SK-N-SH treated with all-trans-retinoic acid at 6 μM for 48 hours (cell line): ENCODE results near the gene ZNF214.

Experiments
- BACH2 ChIP-seq: fragments of 250-450 bp; sonication (Bioruptor Pico); IDR thresholded peaks from 2 replicates; pipeline ENCODE4 v1.9.0; 2021; ENCODE audit warnings: mild to moderate bottlenecking, borderline replicate concordance
- CSDC2 ChIP-seq: fragments of 250-450 bp; sonication (Bioruptor Pico); IDR thresholded peaks from 2 replicates; pipeline ENCODE4 v1.5.0; 2020; ENCODE audit warnings: mild to moderate bottlenecking, moderate library complexity
- GLIS3 ChIP-seq: fragments of 250-450 bp; sonication (Bioruptor Pico); IDR thresholded peaks from 2 replicates; pipeline ENCODE4 v1.5.0; 2020; ENCODE audit warnings: mild to moderate bottlenecking, moderate library complexity
- OSR1 ChIP-seq: fragments of 250-450 bp; sonication (Bioruptor Pico); IDR thresholded peaks from 2 replicates; pipeline ENCODE4 v1.8.0; 2022; ENCODE audit warnings: moderate library complexity, mild to moderate bottlenecking, inconsistent platforms
- RARB ChIP-seq: fragments of 250-450 bp; sonication (Bioruptor Pico); IDR thresholded peaks from 2 replicates; pipeline ENCODE4 v1.8.0; 2021; ENCODE audit warnings: mild to moderate bottlenecking, moderate library complexity
- TCF4 ChIP-seq: fragments of 250-450 bp; sonication (Bioruptor Pico); IDR thresholded peaks from 2 replicates; pipeline ENCODE4 v1.8.0; 2021; ENCODE audit warnings: mild to moderate bottlenecking, moderate library complexity, borderline replicate concordance
- TOX ChIP-seq: fragments of 250-450 bp; sonication (Bioruptor Pico); IDR thresholded peaks from 2 replicates; pipeline ENCODE4 v1.8.0; 2021; ENCODE audit warnings: mild to moderate bottlenecking, moderate library complexity, borderline replicate concordance
- ZC3H10 ChIP-seq: fragments of 250-450 bp; sonication (Bioruptor Pico); IDR thresholded peaks from 2 replicates; pipeline ENCODE4 v1.5.1; 2021; ENCODE audit warnings: mild to moderate bottlenecking, moderate library complexity
- ZFP3 ChIP-seq: fragments of 250-450 bp; sonication (Bioruptor Pico); IDR thresholded peaks from 2 replicates; pipeline ENCODE4 v1.5.0; 2020; ENCODE audit warnings: mild to moderate bottlenecking, moderate library complexity
- TF ChIP-seq, protein P1 (sequence below): fragments of 250-450 bp; sonication (Bioruptor Pico); IDR thresholded peaks from 2 replicates; pipeline ENCODE4 v1.8.0; 2020; ENCODE audit warnings: mild to moderate bottlenecking, moderate library complexity, borderline replicate concordance
- TF ChIP-seq, protein P2 (sequence below): fragments of 250-450 bp; sonication (Bioruptor Pico); IDR thresholded peaks from 2 replicates; pipeline ENCODE4 v1.5.1; 2020; ENCODE audit warnings: low read depth, mild to moderate bottlenecking, moderate library complexity

DNA sequence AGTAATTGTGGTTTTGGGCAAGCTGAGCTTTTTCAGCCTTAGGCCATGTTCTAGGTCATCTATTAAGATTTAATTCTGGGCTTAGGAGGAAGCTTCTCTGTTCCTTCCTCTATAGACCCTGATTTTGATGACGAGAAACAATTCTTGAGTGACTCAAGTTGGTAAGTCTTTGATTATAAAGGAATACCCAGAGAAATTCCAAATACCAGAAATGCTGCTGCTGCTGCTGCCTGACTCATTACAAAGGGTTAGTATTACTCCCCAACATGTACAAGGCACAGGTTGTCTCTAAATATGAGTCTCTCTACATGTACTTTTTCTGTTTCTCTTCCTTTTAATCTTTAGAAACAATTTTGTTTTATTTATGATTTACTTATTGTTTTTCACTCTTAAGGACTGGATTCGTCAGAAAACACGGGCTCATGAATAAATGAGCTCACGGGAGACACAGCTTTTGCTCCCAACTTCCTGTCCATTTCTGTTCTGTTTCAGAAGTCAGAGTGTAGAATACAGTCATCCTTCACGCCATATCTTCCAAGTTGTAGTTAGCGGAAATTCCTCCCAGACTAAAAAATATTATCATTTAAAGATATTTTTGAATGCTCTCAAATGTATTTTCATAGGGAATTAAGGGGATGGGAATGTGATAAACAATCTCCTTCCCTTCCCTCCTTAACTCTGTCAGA, 36.8 kb upstream of the ZNF214 start:
- TF ChIP-seq TOX = no peak
- no peak for TF ChIP-seq ZFP3 (CRISPR knock-in tag)
- TF ChIP-seq OSR1 (CRISPR knock-in tag) = no peak
- TF ChIP-seq TCF4 (CRISPR knock-in tag) = no peak
- no peak for TF ChIP-seq BACH2
- TF ChIP-seq, protein P1, sequence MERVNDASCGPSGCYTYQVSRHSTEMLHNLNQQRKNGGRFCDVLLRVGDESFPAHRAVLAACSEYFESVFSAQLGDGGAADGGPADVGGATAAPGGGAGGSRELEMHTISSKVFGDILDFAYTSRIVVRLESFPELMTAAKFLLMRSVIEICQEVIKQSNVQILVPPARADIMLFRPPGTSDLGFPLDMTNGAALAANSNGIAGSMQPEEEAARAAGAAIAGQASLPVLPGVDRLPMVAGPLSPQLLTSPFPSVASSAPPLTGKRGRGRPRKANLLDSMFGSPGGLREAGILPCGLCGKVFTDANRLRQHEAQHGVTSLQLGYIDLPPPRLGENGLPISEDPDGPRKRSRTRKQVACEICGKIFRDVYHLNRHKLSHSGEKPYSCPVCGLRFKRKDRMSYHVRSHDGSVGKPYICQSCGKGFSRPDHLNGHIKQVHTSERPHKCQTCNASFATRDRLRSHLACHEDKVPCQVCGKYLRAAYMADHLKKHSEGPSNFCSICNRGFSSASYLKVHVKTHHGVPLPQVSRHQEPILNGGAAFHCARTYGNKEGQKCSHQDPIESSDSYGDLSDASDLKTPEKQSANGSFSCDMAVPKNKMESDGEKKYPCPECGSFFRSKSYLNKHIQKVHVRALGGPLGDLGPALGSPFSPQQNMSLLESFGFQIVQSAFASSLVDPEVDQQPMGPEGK (CRISPR knock-in tag) = no peak
- TF ChIP-seq CSDC2 = no peak
- no peak for TF ChIP-seq ZC3H10
- no peak for TF ChIP-seq GLIS3
- TF ChIP-seq, protein P2, sequence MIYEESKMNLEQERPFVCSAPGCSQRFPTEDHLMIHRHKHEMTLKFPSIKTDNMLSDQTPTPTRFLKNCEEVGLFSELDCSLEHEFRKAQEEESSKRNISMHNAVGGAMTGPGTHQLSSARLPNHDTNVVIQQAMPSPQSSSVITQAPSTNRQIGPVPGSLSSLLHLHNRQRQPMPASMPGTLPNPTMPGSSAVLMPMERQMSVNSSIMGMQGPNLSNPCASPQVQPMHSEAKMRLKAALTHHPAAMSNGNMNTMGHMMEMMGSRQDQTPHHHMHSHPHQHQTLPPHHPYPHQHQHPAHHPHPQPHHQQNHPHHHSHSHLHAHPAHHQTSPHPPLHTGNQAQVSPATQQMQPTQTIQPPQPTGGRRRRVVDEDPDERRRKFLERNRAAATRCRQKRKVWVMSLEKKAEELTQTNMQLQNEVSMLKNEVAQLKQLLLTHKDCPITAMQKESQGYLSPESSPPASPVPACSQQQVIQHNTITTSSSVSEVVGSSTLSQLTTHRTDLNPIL (CRISPR knock-in tag) = no peak
- no peak for TF ChIP-seq RARB
